ENCODE measurements around the gene OBP2A.

OBP2A gene

GRCh38 chr9:135572233-135572632 lies 26.3 kb downstream of the OBP2A start:
- no peak overlapping the region for H3K27ac ChIP-seq
- no peak for DNase-seq (ENCODE audit: low read depth, low spot score)

- DNase-seq (ENCODE audit: low read depth, low spot score): no peak
- H3K27ac ChIP-seq: no peak overlapping the region
Observed at GRCh38 chr9:135573124-135573523, 27.2 kb downstream of the OBP2A start.

- no peak for DNase-seq (ENCODE audit: low read depth, low spot score)
- no peak overlapping the region for H3K27ac ChIP-seq
Observed at GRCh38 chr9:135574331-135574730, 28.4 kb downstream of the OBP2A start.

- H3K27ac ChIP-seq: no peak overlapping the region
- no peak for DNase-seq (ENCODE audit: low read depth, low spot score)
Observed at GRCh38 chr9:135574943-135575342, 29.0 kb downstream of the OBP2A start.

DNA sequence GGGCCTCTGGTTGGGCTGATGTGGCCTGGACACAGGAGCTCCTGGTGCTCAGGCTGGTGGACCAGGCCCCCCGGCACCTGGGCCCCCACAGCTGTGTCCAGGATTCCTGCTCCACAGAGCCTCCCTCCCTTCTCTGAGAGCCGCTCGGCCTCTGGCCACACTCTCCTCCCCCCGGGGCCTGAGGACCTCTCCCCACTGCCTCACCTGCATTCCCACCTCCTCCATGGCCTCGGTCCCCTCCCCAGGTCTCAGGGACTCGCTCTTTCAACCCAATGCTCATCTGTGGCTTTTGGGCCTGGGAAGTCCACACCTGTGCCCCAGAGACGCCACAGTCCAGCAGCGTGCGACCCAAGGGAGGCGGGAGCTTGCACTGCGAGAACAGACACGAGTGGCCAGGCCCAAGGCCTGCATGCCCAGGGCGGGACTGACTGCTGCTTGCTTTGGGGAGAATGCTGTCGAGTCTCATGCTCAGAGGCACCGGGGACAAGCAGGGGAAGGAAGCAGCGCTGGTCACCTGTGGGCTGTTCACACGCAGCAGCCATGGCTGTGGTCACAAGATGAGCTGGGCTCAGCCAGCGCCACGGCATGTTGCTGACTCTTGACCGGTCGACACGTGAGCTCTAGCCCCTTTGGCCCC lies 30.2 kb downstream of the OBP2A start:
- no peak overlapping the region for H3K27ac ChIP-seq
- no peak for DNase-seq (ENCODE audit: low read depth, low spot score)

DNA sequence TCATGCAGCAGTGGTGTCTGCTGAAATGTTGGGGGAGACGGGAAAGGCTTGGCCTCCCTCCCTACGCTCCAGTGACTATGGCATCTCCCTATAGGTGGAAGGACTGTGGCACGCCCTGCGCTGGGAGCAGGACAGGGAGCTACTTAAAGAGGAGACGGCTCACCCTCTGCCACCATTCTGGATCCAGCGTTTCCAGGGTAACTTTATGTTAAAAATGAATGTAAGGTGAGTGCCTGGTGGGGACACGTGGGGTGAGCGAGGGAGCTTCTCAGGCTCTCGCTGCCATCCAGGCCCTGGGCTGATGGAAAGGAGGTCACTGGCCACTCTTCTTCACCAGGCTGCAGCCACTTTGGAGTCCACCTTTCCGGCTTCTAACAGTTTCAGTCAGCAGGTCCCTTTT lies 31.3 kb downstream of the OBP2A start:
- H3K27ac ChIP-seq: no peak overlapping the region
- no peak for DNase-seq (ENCODE audit: low read depth, low spot score)

DNA sequence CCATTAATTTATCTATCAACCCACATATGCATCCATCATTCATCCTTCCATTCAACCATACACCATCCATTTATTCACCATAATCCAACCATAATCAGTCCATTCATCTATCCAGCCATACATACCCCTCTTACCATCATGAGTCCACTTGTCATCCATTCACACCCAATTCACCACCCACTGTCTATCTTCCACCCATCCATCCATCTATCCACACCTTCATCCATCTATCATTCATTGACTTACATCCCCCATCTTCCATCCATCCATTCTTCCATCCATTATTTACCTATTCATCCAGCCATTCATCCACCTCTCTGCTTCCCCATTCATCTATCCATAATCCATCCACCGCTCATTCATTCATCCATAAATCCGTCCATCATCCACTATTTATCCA lies 33.4 kb downstream of the OBP2A start:
- DNase-seq (ENCODE audit: low read depth, low spot score): no peak
- H3K27ac ChIP-seq: no peak overlapping the region

DNA sequence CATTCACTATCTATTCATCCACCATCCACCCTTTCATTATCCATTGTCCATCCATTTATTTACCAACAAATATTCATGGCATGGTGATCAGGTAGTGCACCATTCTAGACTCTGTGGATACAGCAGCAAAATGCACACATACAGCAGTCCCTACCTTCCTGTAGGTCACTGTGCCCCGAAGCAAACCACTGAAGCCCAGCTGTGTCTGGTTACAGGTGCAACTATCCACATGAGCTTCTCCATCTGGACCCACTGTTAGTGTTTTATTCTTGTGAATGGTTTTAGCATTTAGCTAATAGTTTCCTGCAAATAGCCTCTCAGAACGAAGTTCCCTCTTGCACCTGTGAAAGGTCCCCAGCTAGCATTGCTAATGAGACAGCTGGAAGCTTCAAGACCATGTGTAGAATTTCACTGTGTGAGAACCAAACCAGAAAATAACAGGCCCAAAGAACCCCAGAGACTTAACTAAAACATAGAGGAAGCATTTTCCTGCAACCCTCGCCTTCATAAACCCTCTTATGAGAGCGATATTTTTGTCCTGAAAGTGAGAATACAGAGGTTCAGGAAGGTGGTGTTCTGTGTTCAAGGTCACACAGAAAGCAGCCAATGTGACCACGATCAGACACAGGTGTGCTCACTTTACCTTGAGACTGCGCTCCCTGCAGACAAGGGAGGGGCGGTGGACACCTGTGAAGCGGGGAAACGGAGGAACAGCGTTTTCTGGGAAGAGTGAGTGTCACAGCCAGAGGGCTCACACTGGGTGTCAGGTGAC lies 34.1 kb downstream of the OBP2A start:
- no peak overlapping the region for H3K27ac ChIP-seq
- DNase-seq (ENCODE audit: low read depth, low spot score): no peak

DNA sequence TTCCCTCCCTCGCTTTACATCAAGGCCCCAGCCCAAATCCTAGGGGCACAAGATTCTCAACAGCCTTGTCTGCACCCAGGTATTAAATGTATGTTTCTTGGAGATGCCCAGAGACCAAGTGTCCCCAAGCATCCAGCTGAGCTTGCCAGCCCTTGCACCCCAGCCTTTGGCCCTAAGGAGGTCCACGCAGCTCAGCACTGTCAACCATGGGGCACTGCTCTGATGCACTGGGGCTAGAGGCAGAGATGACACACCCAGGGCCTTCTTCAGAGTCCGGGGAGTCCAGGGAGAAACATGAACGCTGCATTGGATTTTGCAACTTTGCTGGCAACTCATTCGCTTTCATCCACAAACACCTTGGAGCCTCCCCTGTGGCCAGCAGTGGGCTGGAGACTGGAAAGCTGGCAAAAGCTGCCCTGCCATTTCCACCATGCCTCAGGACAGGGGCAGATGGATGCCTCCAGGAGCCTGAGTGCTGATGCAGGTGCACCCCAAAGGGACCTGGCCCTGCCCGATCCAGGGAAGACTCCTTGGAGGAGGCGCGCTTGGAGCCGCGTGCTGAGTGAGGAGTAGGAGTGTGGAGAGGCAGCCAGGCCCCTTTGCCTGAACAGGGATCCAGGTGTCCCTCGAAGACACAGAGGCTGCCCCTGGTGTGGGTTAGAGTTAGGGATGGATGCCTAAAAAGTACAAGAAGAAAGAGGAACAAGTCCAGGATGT lies 34.9 kb downstream of the OBP2A start:
- no peak overlapping the region for H3K27ac ChIP-seq
- no peak for DNase-seq (ENCODE audit: low read depth, low spot score)

- DNase-seq (ENCODE audit: low read depth, low spot score): no peak
- H3K27ac ChIP-seq: no peak overlapping the region
Observed at GRCh38 chr9:135581636-135582426, 35.9 kb downstream of the OBP2A start.

DNA sequence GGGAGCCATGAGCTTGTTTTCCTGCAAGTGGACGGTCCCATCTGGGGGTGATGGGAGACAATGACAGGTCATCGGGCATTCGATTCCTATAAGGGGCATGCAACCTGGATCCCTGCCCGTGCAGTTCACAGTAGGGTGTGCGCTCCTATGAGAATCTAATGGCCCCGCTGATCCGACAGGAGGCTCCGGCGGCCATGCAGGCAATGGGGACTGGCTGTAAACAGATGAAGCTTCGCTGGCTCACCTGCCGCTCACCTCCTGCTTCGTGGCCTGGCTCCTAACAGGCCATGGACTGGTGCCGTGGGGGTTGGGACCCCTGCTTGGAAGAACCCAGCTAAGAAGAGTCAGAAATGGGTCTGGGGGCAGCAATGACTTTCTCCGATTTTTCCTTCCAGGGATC lies 36.6 kb downstream of the OBP2A start:
- DNase-seq (ENCODE audit: low read depth, low spot score): no peak
- H3K27ac ChIP-seq: no peak overlapping the region

DNA sequence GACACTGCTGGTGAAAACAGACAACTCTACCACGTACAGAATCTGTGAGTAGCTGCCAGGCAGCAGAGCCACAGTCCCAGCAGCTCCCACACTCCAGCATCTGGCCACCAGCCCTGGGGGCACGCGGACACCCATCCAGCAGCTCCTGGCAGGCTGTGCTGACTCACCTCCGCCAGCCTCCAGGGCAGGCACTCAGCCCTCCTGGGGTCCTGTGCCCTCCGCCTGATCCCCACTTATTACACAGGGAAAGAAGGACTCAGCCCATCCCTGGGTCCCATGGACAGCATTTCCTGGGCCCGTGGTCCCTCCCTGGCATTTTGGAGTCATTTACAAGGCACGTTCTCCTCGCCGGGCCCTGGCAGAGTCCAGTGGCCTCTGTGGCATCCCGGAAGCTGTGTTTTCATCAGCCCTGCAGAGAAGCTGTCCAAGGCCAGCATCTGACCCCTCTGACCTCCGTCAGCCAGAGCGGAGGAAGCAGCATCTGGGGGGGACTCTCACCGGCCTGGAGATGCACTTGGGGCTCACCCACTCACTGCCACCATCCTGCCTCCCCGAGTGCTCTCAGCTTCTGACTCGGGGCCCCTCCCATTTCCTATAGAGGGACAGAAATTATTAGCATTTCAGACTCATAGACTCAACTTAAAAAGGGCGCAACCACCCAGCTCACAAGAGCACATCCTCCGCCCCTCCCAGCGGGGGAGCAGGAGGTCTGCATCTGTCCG lies 37.2 kb downstream of the OBP2A start:
- DNase-seq (ENCODE audit: low read depth, low spot score): no peak
- H3K27ac ChIP-seq: no peak overlapping the region

DNA sequence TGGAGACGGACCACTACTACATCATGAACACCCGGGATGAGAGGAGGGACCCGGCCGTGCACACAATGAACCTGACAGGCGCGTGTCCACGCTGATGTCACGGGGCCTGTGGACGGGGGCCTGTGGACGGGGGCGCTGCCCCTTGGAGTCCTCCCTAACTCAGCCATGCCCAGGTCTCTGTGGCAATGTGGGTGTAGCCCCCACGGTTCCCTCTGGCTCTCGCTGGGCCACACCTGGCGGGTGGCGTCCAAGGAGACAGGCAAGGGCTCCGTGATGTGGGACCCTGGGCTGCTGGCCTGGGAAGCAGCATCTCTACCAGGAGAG lies 37.7 kb downstream of the OBP2A start:
- H3K27ac ChIP-seq: no peak overlapping the region
- no peak for DNase-seq (ENCODE audit: low read depth, low spot score)

GRCh38 chr9:135584371-135584770 lies 38.4 kb downstream of the OBP2A start:
- DNase-seq (ENCODE audit: low read depth, low spot score): no peak
- no peak overlapping the region for H3K27ac ChIP-seq

- no peak for DNase-seq (ENCODE audit: low read depth, low spot score)
- H3K27ac ChIP-seq: no peak overlapping the region
Observed at GRCh38 chr9:135584934-135585333, 39.0 kb downstream of the OBP2A start.

DNA sequence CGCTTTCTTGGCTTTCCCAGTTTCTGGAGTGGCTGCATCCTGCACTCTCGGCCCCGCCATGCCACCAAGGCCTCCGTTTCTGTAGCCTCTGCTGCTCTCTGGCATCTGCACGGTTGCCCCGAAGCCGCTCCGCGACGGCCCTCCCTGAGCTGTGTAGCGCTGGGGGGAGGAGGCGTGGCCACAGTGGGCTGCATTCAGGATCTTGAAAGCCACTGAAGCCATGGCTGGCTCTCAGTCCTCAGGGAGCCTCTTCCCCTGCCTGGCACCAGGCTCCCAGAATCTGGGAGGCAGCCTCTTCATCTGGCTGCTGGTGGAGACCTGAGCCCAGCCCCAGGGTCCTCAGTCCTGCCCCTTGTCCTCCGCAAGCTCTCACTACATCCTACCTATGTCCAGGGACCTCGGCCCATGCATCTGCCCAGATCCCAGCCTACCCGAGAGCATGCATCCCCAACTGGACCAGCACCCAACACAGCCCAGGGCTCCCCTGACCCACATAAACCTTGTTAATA lies 40.7 kb downstream of the OBP2A start:
- H3K27ac ChIP-seq: no peak overlapping the region
- DNase-seq (ENCODE audit: low read depth, low spot score): no peak

DNA sequence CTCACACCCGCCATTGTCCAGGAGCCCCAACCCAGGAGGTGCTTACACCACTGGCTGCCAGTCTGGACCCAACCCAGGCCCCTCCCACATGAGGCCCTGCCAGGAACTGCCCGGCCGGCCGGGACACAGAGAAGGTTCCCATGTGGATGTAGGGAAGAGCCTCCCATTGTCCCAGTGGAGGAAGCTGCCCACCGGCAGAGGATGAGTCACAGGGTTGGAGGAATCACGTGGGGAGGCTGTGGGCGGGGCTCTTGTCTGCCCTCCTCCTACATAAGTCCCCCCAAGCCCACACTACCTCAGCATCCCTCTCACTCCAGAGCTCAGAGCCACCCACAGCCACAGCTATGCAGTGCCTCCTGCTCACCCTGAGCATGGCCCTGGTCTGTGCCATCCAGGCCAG lies 41.7 kb downstream of the OBP2A start:
- DNase-seq (ENCODE audit: low read depth, low spot score): no peak

GRCh38 chr9:135588371-135588770 lies 42.4 kb downstream of the OBP2A start:
- no peak for DNase-seq (ENCODE audit: low read depth, low spot score)
- no peak overlapping the region for H3K27ac ChIP-seq

More for the DNA sequence above, 41.7 kb downstream of the OBP2A start:
- H3K27ac ChIP-seq: no peak overlapping the region

GRCh38 chr9:135588886-135589595 lies 43.1 kb downstream of the OBP2A start:
- no peak overlapping the region for H3K27ac ChIP-seq
- DNase-seq (ENCODE audit: low read depth, low spot score): no peak

Data from epithelial cell of prostate (primary cell).